Measurements from ENCODE around the gene DLG1. TPM values are rescaled to one million over a fixed set of nuclear protein-coding genes. Genes with fewer than 3 reads are reported as not detected.

DLG1 gene
- total and polyA plus RNA-seq, 12 donors = 20.7 to 97.4 (median 54.0) TPM

- WGBS, 2 donors = 63 to 74% methylated on average over 1 of the region's 1 CpG
- TF ChIP-seq, protein P1, sequence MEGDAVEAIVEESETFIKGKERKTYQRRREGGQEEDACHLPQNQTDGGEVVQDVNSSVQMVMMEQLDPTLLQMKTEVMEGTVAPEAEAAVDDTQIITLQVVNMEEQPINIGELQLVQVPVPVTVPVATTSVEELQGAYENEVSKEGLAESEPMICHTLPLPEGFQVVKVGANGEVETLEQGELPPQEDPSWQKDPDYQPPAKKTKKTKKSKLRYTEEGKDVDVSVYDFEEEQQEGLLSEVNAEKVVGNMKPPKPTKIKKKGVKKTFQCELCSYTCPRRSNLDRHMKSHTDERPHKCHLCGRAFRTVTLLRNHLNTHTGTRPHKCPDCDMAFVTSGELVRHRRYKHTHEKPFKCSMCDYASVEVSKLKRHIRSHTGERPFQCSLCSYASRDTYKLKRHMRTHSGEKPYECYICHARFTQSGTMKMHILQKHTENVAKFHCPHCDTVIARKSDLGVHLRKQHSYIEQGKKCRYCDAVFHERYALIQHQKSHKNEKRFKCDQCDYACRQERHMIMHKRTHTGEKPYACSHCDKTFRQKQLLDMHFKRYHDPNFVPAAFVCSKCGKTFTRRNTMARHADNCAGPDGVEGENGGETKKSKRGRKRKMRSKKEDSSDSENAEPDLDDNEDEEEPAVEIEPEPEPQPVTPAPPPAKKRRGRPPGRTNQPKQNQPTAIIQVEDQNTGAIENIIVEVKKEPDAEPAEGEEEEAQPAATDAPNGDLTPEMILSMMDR (IDR thresholded peaks at IDR 0.05) = no peak
- no peak overlapping the region for H3K27ac ChIP-seq
- H3K27me3 ChIP-seq = no peaks in the 10 kb centered on the region
- intact Hi-C loops (cut with DNase I) = no loop called here
- no peaks in the 10 kb centered on the region for H3K36me3 ChIP-seq
- H3K4me3 ChIP-seq = no peak overlapping the region
- H3K4me1 ChIP-seq = peaks cover 0 to 24% (median 11%) of the 10 kb centered on the region in 9 donors
- H3K9me3 ChIP-seq = no peaks in the 10 kb centered on the region
- ATAC-seq (no peak), DNase-seq (no peak)
Measured at GRCh38 chr3:197305854-197306253, 7.4 kb upstream of the DLG1 start.

DNA sequence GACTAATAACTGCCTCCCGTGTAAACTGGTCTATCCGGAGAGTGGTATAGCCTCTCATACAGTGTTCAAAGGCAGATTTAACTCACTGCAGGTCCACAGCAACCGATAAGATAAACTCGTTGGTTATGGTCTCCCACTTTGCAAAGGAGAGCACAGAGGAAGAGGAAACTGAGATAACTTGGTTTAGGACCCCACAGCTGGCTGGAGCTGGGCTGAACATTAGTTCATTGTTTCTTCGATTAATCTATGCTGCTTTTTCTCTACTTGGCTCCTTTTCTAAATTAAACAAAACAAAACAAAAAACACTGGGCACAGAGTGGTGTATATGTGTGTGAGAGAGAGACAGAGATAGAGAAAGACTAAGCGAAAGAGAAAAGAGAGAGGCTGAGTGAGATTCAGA is 5.0 kb upstream of the DLG1 start:
- intact Hi-C loops (cut with DNase I) = no loop called here
- no peaks in the 10 kb centered on the region for H3K9me3 ChIP-seq
- H3K27me3 ChIP-seq = no peaks in the 10 kb centered on the region
- TF ChIP-seq, protein P1 (IDR thresholded peaks at IDR 0.05) = no peak
- DNase-seq = no peak
- H3K4me3 ChIP-seq = no peak overlapping the region
- WGBS, 2 donors = 63 to 73% methylated on average over 6 of the region's 6 CpGs
- H3K27ac ChIP-seq = no peak overlapping the region
- no peak for ATAC-seq
- no peaks in the 10 kb centered on the region for H3K36me3 ChIP-seq
- peaks cover 0 to 14% (median 7%) of the 10 kb centered on the region in 9 donors for H3K4me1 ChIP-seq

- intact Hi-C loops (cut with DNase I) = no loop called here
- H3K4me3 ChIP-seq = no peak overlapping the region
- no peaks in the 10 kb centered on the region for H3K9me3 ChIP-seq
- no peak for DNase-seq
- H3K27me3 ChIP-seq = no peaks in the 10 kb centered on the region
- TF ChIP-seq, protein P1 (IDR thresholded peaks at IDR 0.05) = no peak
- no peaks in the 10 kb centered on the region for H3K36me3 ChIP-seq
- H3K27ac ChIP-seq = no peak overlapping the region
- peaks cover 0 to 14% (median 7%) of the 10 kb centered on the region in 9 donors for H3K4me1 ChIP-seq
- ATAC-seq = no peak
- WGBS, 2 donors = 81 to 87% methylated on average over 3 of the region's 3 CpGs
Measured at GRCh38 chr3:197302696-197303341, 4.4 kb upstream of the DLG1 start.

DNA sequence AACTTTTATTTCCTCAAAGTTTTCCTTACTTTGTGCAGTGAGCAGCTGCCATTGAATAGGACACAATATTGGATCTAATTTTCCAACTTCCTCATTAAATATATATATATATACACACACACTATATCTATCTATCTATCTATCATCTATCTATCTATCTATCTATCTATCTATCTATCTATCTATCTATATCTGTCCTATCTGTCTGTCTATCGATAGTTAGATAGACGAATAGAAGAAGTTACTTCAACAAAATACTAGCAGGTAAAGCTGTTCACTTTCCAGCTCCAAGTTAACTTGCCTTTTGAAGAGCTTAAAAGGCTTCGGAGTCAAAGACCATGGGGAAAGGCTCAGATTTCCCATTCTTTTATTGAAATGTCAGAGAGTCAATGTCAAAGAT is 3.6 kb upstream of the DLG1 start:
- DNase-seq (no peak), ATAC-seq (no peak)
- Histone ChIP-seq H3K27me3 (no peaks in the 10 kb centered on the region), H3K36me3 (no peaks in the 10 kb centered on the region), H3K27ac (no peak overlapping the region), H3K4me3 (no peak overlapping the region), H3K4me1 (peaks cover 0 to 16% (median 7%) of the 10 kb centered on the region in 9 donors), H3K9me3 (no peaks in the 10 kb centered on the region)
- WGBS, 2 donors = 94 to 96% methylated on average over 3 of the region's 3 CpGs
- intact Hi-C loops (cut with DNase I) = no loop called here
- TF ChIP-seq, protein P1 (IDR thresholded peaks at IDR 0.05) = no peak

All from heart right ventricle (tissue), 16 donors.